ENCODE measurements around the gene BORCS6. TPM values are rescaled to one million over a fixed set of nuclear protein-coding genes. Genes with fewer than 3 reads are reported as not detected.

Gene BORCS6
- total and polyA plus RNA-seq, 2 of the 13 experiments (the other 11 are each of a cell fraction or from before 2014, with no cell fraction given): 2.0 to 5.1 TPM

DNA sequence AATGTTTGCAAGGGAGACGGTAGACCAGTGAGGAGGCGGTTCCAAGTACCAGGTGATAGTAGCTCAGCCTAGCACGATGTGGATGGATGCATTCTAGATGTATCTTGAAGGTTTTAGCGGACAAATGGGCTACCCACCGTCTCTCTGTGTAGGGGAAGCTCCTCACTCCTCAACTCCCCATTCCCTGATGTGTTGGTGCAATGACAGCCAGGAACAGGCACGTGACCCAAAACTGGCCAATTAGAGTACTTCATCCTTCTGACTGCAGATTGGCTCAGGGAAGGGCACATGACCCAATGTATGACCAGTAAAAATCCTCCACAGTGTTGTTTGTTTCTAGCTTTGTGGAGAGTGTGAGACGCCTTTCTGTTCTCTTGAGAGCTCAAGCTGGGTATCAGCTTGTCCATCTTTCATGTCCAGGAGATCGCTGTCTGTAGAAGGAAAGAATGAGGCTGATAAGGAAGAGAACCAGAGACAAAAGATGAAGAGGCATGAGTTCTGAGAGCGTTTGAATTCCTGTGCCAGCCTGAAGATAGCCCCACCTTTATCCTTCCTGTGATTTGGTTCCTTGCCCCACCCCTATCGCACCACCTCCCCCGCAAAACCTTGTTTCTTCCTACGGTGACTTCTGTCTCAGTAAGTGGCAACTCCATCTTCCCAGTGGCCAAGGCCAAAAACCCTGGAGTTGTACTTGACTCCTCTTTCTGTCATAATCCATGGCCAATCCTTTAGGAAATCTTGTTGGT is 2.3 kb upstream of the BORCS6 start (continued):
- TF ChIP-seq, protein P1, sequence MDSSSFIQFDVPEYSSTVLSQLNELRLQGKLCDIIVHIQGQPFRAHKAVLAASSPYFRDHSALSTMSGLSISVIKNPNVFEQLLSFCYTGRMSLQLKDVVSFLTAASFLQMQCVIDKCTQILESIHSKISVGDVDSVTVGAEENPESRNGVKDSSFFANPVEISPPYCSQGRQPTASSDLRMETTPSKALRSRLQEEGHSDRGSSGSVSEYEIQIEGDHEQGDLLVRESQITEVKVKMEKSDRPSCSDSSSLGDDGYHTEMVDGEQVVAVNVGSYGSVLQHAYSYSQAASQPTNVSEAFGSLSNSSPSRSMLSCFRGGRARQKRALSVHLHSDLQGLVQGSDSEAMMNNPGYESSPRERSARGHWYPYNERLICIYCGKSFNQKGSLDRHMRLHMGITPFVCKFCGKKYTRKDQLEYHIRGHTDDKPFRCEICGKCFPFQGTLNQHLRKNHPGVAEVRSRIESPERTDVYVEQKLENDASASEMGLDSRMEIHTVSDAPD (CRISPR knock-in tag; IDR thresholded peaks at IDR 0.05): no peak
- TF ChIP-seq HDAC1 (CRISPR knock-in tag; IDR thresholded peaks at IDR 0.05) (peak; percentile 18; the same call in 1 of the 2 replicates), ZNF790 (CRISPR knock-in tag; IDR thresholded peaks at IDR 0.05; ENCODE audit: borderline replicate concordance) (no peak), BHLHE40 (IDR thresholded peaks at IDR 0.05; ENCODE audit: low read length) (peak; percentile 86), WIZ (CRISPR knock-in tag; IDR thresholded peaks at IDR 0.05) (no peak), ZNF180 (CRISPR knock-in tag; IDR thresholded peaks at IDR 0.05; ENCODE audit: borderline replicate concordance, low read depth) (no peak), ZNF839 (CRISPR knock-in tag; IDR thresholded peaks at IDR 0.05; ENCODE audit: borderline replicate concordance) (no peak), JDP2 (CRISPR knock-in tag; IDR thresholded peaks at IDR 0.05; ENCODE audit: borderline replicate concordance) (no peak), RFXANK (CRISPR knock-in tag; IDR thresholded peaks at IDR 0.05) (no peak), TAF15 (IDR thresholded peaks at IDR 0.05; ENCODE audit: low read depth, low read length, poor library complexity, severe bottlenecking) (no peak), ISL2 (CRISPR knock-in tag; IDR thresholded peaks at IDR 0.05) (no peak), MTA3 (CRISPR knock-in tag; IDR thresholded peaks at IDR 0.05) (no peak), ZNF296 (CRISPR knock-in tag; conservative IDR thresholded peaks at IDR 0.05) (no peak), HNRNPLL (IDR thresholded peaks at IDR 0.05; ENCODE audit: low read depth, low read length, poor library complexity, severe bottlenecking) (no peak), DNMT3B (CRISPR knock-in tag; conservative IDR thresholded peaks at IDR 0.05) (0 out of 2 replicates have a peak, but pooled peaks have one; percentile 17), CEBPG (CRISPR knock-in tag; IDR thresholded peaks at IDR 0.05) (peak; percentile 69), KLF15 (CRISPR knock-in tag; IDR thresholded peaks at IDR 0.05; ENCODE audit: borderline replicate concordance) (no peak), SUZ12 (IDR thresholded peaks at IDR 0.05; ENCODE audit: low read depth, low read length) (no peak), GATA4 (IDR thresholded peaks at IDR 0.05; ENCODE audit: borderline replicate concordance, low read depth) (no peak; the same call in 1 of the 2 replicates), GTF2F1 (IDR thresholded peaks at IDR 0.05; ENCODE audit: low read length) (no peak), ZFX (CRISPR knock-in tag; IDR thresholded peaks at IDR 0.05; ENCODE audit: low read depth) (no peak), AKAP8 (CRISPR knock-in tag; IDR thresholded peaks at IDR 0.05) (no peak), ZC3H13 (CRISPR knock-in tag; IDR thresholded peaks at IDR 0.05) (no peak), KDM4B (CRISPR knock-in tag; IDR thresholded peaks at IDR 0.05) (no peak)
- TF ChIP-seq, protein P2, sequence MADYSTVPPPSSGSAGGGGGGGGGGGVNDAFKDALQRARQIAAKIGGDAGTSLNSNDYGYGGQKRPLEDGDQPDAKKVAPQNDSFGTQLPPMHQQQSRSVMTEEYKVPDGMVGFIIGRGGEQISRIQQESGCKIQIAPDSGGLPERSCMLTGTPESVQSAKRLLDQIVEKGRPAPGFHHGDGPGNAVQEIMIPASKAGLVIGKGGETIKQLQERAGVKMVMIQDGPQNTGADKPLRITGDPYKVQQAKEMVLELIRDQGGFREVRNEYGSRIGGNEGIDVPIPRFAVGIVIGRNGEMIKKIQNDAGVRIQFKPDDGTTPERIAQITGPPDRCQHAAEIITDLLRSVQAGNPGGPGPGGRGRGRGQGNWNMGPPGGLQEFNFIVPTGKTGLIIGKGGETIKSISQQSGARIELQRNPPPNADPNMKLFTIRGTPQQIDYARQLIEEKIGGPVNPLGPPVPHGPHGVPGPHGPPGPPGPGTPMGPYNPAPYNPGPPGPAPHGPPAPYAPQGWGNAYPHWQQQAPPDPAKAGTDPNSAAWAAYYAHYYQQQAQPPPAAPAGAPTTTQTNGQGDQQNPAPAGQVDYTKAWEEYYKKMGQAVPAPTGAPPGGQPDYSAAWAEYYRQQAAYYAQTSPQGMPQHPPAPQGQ (CRISPR knock-in tag; IDR thresholded peaks at IDR 0.05; ENCODE audit: borderline replicate concordance): no peak
- TF ChIP-seq, protein P3, sequence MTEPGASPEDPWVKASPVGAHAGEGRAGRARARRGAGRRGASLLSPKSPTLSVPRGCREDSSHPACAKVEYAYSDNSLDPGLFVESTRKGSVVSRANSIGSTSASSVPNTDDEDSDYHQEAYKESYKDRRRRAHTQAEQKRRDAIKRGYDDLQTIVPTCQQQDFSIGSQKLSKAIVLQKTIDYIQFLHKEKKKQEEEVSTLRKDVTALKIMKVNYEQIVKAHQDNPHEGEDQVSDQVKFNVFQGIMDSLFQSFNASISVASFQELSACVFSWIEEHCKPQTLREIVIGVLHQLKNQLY (CRISPR knock-in tag; IDR thresholded peaks at IDR 0.05): no peak
- TF ChIP-seq, protein P4, sequence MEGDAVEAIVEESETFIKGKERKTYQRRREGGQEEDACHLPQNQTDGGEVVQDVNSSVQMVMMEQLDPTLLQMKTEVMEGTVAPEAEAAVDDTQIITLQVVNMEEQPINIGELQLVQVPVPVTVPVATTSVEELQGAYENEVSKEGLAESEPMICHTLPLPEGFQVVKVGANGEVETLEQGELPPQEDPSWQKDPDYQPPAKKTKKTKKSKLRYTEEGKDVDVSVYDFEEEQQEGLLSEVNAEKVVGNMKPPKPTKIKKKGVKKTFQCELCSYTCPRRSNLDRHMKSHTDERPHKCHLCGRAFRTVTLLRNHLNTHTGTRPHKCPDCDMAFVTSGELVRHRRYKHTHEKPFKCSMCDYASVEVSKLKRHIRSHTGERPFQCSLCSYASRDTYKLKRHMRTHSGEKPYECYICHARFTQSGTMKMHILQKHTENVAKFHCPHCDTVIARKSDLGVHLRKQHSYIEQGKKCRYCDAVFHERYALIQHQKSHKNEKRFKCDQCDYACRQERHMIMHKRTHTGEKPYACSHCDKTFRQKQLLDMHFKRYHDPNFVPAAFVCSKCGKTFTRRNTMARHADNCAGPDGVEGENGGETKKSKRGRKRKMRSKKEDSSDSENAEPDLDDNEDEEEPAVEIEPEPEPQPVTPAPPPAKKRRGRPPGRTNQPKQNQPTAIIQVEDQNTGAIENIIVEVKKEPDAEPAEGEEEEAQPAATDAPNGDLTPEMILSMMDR (CRISPR knock-in tag; IDR thresholded peaks at IDR 0.05): no peak

Data from HepG2 (cell line).